Endothelial cell (in vitro differentiated cells): ENCODE data around the gene CFAP58. TPM values are rescaled to one million over a fixed set of nuclear protein-coding genes. Genes with fewer than 3 reads are reported as not detected.

Experiments used
- DNase-seq: peaks from one replicate; pipeline ENCODE4 v3.0.0; 2021; ENCODE audit warnings: low spot score
- H3K27ac Mint-ChIP-seq: one replicate; pipeline ENCODE4 v1.8.0; 2021; ENCODE audit warnings: mixed read lengths, inconsistent platforms; ENCODE audit not compliant: unreplicated experiment
- H3K27me3 Mint-ChIP-seq: one replicate; pipeline ENCODE4 v1.8.0; 2021; ENCODE audit warnings: mild to moderate bottlenecking, moderate library complexity, mixed read lengths, inconsistent platforms; ENCODE audit not compliant: unreplicated experiment
- H3K36me3 Mint-ChIP-seq: one replicate; pipeline ENCODE4 v1.8.0; 2021; ENCODE audit warnings: mild to moderate bottlenecking, low read depth, mixed read lengths, inconsistent platforms; ENCODE audit not compliant: unreplicated experiment
- H3K4me1 Mint-ChIP-seq: one replicate; pipeline ENCODE4 v1.8.0; 2021; ENCODE audit warnings: mild to moderate bottlenecking, mixed read lengths, inconsistent platforms; ENCODE audit not compliant: unreplicated experiment
- H3K4me3 Mint-ChIP-seq: one replicate; pipeline ENCODE4 v1.8.0; 2021; ENCODE audit warnings: mild to moderate bottlenecking, mixed read lengths, inconsistent platforms; ENCODE audit not compliant: unreplicated experiment
- H3K9me3 Mint-ChIP-seq: one replicate; pipeline ENCODE4 v1.8.0; 2021; ENCODE audit warnings: mixed read lengths, inconsistent platforms; ENCODE audit not compliant: unreplicated experiment
- total RNA-seq: library from RNA; stranded (reverse); fragmentation: NEBNext Ultra II Directional; extraction: Animal tissue kit (Norgen Biotek cat#: 25700); gene quantifications from one replicate; pipeline ENCODE4 v1.2.1, GENCODE V29; 2021; ENCODE audit not compliant: unreplicated experiment
- TF ChIP-seq, protein P1 (sequence below): fragments of 200-600 bp; sonication (generic); IDR thresholded peaks from one replicate; pipeline ENCODE4 v1.5.0; 2021; ENCODE audit warnings: antibody characterized with exemption; ENCODE audit not compliant: unreplicated experiment

Gene CFAP58
- total RNA-seq, 1 donor from 2014 or later, result 0.28 TPM

DNA sequence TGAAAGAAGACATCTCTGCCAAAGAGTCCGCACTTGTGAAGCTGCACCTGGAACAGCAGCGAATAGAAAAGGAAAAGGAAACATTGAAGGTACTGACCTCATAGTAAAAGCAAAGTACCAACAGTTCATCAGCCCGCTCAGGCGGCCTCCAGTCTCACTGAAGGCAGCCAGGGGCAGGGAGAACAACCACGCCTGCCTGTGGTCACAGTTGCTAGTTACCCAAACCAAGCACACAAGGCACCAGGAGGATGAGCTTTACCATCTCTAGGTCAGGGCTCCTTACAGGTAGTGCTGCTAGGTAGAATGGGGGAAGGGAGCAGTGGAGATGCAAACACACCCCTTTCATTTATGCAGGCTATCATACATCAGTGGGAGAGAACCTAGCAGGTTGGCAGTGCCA, 39.8 kb downstream of the CFAP58 start:
- TF ChIP-seq, protein P1, sequence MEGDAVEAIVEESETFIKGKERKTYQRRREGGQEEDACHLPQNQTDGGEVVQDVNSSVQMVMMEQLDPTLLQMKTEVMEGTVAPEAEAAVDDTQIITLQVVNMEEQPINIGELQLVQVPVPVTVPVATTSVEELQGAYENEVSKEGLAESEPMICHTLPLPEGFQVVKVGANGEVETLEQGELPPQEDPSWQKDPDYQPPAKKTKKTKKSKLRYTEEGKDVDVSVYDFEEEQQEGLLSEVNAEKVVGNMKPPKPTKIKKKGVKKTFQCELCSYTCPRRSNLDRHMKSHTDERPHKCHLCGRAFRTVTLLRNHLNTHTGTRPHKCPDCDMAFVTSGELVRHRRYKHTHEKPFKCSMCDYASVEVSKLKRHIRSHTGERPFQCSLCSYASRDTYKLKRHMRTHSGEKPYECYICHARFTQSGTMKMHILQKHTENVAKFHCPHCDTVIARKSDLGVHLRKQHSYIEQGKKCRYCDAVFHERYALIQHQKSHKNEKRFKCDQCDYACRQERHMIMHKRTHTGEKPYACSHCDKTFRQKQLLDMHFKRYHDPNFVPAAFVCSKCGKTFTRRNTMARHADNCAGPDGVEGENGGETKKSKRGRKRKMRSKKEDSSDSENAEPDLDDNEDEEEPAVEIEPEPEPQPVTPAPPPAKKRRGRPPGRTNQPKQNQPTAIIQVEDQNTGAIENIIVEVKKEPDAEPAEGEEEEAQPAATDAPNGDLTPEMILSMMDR, result no peak
- Mint-ChIP-seq H3K27me3 (no peaks in the 10 kb centered on the region), H3K27ac (no peak overlapping the region), H3K4me3 (no peak overlapping the region), H3K9me3 (no peaks in the 10 kb centered on the region), H3K4me1 (no peaks in the 10 kb centered on the region), H3K36me3 (no peaks in the 10 kb centered on the region)
- no peak for DNase-seq

DNA sequence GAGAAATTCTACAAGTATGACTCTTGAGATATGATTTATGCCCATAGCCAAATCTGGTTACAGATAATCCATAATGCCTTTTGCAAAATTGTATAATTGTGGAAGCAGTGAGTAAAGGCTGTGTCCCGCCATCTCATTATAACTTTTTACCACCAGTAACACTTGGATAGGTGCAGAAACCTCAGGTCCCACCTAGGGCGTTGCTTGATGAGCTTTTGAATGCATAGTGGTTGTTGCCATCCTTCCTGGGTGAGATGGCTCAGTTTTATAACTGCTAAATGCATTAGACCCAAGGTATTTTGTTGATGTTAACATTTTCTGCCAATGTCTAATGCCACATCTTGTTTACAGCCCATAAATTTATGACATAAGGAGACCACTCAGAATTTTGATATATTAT, 42.9 kb downstream of the CFAP58 start:
- no peak for DNase-seq
- Mint-ChIP-seq H3K27me3 (no peaks in the 10 kb centered on the region), H3K27ac (no peak overlapping the region), H3K4me1 (no peaks in the 10 kb centered on the region), H3K4me3 (no peak overlapping the region), H3K9me3 (no peaks in the 10 kb centered on the region), H3K36me3 (no peaks in the 10 kb centered on the region)
- TF ChIP-seq, protein P1, result no peak

DNA sequence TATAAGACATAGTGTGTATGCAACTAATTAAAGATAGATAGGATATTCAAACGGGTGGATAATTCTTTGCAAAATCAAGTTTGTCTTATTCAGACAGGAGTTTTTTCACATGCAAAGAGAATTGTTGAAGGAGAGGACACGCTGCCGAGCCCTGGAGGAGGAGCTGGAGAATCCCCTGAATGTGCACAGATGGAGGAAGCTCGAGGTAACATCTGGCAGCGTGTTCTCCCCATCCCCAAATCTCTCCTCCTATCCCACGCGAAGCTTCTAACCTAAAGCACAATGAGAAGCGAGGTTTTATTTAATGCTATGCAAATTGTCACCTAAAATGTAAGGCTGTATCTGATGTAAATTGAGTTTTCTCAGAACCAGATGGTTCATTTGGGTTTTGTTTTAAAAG, 50.0 kb downstream of the CFAP58 start:
- H3K36me3 Mint-ChIP-seq, result no peaks in the 10 kb centered on the region
- DNase-seq, result no peak
- no peak overlapping the region for H3K27ac Mint-ChIP-seq
- no peak overlapping the region for H3K4me3 Mint-ChIP-seq
- TF ChIP-seq, protein P1, result no peak
- H3K4me1 Mint-ChIP-seq, result no peaks in the 10 kb centered on the region
- H3K9me3 Mint-ChIP-seq, result no peaks in the 10 kb centered on the region
- no peaks in the 10 kb centered on the region for H3K27me3 Mint-ChIP-seq

DNA sequence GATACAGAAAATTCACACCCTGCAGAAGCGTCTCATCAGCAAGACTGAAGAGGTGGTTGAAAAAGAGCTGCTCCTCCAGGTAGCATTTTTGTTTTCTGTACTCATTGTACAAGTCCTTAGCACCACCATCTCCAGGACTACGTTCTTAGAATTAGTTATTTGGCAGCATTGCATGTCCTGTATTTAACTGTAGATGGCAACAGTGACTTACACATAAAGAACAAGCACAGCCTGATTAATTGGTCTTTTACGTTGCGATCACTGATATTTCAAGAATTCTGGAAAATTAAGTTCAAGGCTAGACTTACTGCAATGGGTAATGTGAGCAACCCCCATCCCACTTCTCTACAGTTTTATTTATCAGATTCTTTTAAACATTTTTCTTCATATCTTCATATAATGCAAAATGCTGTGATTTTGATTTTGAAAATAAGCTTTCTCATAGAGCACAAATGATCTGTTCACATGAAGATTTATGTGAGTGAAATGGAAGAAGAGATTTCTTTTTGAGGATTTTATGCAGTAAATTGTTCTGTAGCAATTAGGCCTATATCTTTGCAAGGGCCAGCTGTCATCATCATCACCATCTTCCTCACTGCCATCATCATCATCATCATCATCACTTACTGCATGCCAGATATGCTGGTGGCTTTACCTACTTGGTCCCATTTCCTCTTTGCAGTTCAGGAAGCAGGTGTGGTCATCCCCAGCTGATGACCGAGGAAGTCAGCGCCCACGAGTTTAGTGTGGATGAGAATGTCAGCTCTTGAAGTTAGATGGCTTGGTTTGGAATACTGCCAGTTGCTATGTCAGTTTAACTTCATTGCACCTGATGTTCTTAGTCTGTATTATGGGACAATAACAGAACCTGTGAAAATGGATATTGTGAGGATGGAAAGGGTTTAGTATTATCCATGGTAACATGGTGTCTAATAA, 53.4 kb downstream of the CFAP58 start:
- no peak for DNase-seq
- TF ChIP-seq, protein P1, result no peak
- H3K4me1 Mint-ChIP-seq, result no peaks in the 10 kb centered on the region
- H3K4me3 Mint-ChIP-seq, result no peak overlapping the region
- H3K27ac Mint-ChIP-seq, result no peak overlapping the region
- H3K27me3 Mint-ChIP-seq, result no peaks in the 10 kb centered on the region
- H3K9me3 Mint-ChIP-seq, result no peaks in the 10 kb centered on the region
- no peaks in the 10 kb centered on the region for H3K36me3 Mint-ChIP-seq

DNA sequence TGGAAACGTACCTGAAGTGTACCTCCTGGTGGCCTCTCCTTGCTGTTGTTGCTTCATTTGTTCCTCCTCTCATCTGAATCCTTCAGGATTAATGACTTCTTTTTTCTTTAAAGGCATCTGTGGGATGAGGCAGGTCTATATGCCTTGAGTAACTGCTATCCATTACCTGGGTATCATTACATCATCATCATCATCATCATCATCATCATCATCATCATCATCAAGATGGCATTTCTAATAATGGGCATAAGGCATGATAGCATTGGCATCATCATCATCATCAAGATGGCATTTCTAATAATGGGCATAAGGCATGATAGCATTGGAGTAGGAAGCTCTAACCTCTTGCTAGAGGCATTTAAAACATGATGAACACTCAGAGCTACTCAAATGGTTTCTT, 59.9 kb downstream of the CFAP58 start:
- DNase-seq, result no peak
- H3K36me3 Mint-ChIP-seq, result no peaks in the 10 kb centered on the region
- TF ChIP-seq, protein P1, result no peak
- H3K4me3 Mint-ChIP-seq, result no peak overlapping the region
- H3K4me1 Mint-ChIP-seq, result no peaks in the 10 kb centered on the region
- no peaks in the 10 kb centered on the region for H3K27me3 Mint-ChIP-seq
- H3K9me3 Mint-ChIP-seq, result no peaks in the 10 kb centered on the region
- no peak overlapping the region for H3K27ac Mint-ChIP-seq
